ENCODE results near the gene FRMD5. TPM values are rescaled to one million over a fixed set of nuclear protein-coding genes. Genes with fewer than 3 reads are reported as not detected.

Gene FRMD5
- total RNA-seq, 1 donor from 2014 or later = 1.5 TPM

DNA sequence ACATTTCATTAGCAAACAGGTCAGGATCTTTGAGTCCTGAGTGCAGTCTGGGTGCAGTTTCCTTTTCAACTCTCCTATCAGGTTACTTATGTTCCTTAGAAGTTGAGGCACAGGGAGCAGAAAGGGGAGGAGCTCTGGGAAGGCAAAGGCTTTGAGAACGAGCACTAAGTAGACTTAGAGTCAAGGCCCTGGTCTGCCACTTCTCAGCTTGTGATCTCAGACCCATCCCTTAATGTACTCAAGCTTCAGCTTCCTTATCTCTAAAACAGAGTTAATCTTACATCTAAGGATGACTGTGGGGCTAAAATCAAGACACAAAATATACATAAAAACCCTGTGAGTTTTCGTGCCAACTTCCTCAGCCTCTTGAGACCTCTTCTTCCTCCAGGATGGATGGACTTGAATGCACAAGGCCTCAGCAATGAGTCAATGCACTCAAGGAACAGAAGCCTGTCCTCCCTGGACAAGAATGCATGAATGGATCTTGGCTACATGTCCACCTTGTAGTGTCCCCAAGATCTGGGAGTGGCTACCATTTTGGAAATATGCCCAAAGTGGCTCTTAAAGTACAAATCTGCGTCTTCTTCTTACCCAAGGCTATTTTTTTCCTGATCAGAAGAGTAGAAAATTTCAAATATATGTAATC, 263.2 kb downstream of the FRMD5 start:
- DNase-seq (ENCODE audit: low read depth in 2 of 2) = no peak

DNA sequence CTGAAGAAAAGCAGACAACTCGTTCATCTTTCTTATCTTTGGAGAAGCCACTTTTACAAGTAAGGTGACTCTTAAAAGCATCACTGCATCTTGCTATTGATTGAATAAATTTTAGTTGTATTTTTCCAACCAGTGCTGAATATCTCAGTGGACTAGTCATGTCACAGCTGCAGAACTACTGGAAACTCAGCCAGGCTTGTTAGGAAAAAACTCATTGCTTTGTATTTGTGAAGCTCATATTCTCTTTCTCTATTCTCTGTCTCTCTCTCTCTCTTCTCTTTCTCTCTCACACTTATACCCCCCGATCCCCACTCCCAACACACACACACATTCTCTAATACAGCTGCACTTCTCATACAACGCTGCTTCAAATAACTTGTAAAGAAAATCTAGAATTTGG, 264.0 kb downstream of the FRMD5 start:
- no peak for DNase-seq (ENCODE audit: low read depth in 2 of 2)

DNA sequence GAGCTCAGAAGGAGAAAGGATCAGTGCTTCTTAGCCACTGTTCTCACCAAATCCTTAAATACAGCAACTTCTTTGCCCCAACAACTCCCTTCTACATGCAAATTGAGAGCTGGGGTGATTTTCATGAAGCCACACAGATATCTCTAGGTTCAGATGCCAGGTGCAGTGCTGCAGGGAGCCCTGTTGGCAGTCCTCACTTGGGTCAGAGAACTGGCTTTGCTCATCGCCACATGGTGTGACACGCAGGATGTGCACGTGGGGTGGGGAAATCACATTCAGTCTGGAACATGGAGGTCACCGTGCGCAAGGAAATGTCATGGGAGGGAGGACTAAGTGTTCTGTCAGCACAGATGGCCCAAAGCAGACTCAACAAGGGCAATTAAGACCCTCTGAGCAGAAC, 264.5 kb downstream of the FRMD5 start:
- DNase-seq (ENCODE audit: low read depth in 2 of 2) = peak in 1 of 2 donors; percentile 21

DNA sequence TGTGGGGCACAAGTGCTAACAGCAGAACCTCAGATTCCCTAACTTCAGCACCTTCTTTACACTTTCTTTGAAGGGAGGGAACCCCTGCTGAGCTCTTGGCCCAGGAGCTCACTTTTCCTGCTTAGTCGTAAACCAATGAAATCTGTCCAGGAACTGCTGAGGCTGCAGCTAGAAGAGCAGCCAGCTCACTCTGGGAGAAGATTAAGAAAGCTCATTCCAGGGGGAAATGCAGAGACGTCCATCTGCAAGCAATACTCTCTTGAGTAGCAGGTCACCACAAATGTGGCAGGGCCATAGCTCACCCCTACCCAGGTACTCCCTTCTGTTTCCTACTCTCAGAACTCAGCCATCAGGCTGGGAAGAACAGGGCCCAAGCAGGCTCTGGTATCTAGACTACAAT, 265.0 kb downstream of the FRMD5 start:
- no peak for DNase-seq (ENCODE audit: low read depth in 2 of 2)

DNA sequence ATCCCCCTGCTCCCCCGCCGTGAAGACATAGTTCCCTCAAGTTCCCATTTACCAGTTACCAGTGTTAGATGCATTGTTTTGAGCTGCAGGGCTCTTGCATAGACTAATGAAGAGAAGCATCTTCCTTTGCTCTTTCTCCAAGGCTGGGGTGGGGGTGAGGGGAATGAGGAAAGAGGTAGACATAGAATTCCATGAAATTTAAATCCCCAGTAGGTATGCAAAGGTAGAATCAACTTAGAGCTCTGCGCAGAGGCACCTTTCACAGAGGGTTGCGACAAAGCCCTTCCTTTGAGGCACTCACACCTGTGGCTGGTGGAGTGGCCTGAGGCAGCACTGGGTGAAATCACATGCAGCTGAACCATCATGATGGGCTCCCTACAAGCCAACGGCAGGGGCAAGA, 266.9 kb downstream of the FRMD5 start:
- no peak for DNase-seq (ENCODE audit: low read depth in 2 of 2)

DNA sequence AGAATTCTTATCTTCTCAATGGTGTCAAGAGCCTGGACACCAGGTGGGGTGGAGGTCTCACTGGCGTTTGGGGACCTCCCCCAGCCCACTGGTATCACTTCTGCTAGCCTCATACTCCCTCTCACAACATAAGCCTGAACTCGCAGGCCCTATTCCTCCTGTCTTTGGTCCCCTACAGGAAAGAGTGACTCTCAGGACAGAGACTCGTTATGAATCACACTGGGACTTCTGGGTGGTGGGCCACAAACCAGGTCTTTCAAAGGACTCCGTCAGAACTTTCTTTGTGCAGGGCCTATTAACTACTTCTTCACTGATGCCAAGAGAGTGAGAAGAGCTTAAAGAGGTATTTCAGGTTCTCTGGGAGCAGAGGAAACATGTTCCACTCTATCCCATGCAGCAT, 267.9 kb downstream of the FRMD5 start:
- DNase-seq (ENCODE audit: low read depth in 2 of 2) = no peak

DNA sequence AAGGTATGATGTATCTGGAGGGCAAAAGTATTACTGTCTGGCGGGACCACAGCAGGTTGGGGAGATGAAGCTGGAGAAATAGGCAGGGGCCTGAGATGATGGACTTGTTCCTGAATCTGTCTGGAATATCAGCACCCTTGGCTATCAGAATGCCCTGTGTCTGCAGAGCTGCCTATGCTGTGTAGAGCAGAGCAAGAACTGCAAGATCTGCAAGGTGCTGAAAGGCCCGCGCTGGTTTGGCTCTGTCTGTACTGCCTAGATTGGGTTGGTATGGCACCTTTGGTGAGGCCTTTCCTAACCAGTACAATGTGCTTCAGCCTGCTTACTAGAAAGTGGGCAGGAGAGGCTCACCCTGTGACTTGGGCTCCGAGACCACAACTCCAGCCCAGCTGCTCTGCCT, 271.5 kb downstream of the FRMD5 start:
- DNase-seq (ENCODE audit: low read depth in 2 of 2) = no peak

DNA sequence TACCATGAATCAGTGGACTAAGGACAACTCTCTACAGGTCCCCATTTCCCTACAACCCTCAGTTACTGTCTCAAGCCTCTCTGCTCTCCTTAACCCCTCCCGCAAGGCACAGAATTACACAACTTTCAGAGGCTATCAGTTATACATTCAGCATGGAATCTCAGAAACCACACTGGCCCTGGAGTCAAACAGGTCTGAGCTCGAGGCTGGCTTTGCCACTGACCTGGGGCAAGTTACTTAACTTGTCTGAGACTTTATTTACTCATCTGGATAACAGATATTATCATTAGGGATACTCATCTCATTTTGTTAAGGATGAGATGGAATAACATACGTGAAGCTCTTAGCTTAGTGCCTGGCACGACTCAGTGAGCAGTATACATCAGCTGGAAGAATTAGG, 273.1 kb downstream of the FRMD5 start:
- DNase-seq (ENCODE audit: low read depth in 2 of 2) = no peak

DNA sequence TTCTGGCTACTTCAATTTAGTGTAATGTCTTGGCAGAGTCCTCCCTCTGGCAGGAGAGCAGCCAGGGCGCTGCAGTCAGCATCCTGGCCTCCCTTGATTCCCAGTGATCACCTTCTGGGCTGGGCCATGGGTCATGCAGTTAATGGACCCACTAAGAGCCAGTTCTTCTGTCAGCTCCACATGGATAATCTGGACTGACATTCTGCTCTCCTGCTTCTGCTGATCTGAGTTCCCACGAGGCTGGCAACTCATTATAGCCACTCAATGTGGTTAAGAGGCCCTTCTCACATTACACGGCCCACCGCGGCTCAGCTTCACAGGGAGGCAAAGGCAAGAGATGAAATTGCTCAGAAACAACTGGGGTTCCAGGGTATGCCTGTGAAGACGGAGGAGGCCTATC, 274.3 kb downstream of the FRMD5 start:
- no peak for DNase-seq (ENCODE audit: low read depth in 2 of 2)

DNA sequence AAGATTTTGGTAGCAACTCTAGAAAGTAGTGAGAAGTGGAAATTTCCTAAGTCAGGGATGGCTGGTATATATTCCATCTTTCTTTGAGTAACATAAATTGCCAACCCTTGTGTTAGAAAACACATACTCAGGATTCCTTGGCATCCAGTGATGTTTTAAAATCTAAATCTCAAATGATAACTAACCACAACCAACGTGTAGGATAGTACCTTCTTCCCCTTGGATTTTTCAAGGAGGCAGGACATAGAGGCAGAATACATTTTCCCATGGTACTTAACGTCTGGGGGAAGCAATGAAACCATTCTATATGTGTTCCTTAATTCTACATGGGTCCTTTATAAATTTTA, 274.8 kb downstream of the FRMD5 start:
- no peak for DNase-seq (ENCODE audit: low read depth in 2 of 2)

DNA sequence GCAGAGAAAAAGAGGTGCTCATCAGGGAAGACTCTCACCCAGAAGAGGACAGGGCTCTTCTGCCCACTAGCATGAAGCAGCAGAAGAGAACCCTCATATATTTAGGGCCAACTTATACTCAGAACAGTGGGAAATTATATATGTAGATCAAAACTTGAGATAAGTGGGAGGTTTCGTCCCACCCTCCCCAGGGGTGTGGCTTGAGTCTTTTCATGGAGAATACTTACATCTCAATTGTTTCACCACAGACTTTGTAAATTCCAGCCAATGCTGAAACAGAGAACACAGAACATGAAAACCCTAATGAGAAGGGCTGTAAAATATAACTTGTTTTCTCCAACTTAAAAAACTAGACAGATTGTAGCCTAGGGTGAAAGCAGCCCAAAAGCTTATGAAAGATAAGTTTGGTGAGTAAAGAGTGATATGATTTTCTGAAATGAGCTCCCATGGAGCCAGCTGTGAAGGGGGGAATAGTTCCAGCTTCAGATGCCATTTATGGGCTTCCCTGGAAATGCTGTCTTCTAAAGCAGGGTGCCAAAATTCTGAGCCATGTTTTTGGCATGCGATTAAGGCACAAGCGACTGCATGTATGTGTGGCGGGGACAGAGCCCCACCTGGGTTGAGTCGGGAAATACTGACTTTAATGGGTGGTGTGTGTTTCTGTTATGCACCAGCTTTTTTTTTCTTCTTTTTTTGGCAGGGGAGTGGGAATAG, 275.4 kb downstream of the FRMD5 start:
- no peak for DNase-seq (ENCODE audit: low read depth in 2 of 2)

DNA sequence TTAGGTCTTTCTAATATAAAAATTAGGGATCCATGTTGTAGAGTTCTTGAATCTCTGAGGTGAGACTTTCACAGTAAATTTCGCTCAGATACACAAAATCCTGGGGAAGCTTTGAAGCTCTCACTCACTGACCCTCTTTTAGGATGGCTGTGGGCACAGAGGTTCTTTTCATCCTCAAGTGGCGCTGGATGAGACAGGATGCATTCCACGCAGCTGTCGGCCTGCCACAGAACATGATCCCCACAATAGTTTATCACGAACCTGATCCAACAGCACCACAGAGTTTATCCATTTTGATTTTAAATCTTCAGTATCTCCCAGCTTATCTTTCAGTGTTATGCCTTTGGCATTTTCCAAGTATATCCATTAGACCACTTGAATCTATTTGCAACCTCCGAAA, 276.4 kb downstream of the FRMD5 start:
- no peak for DNase-seq (ENCODE audit: low read depth in 2 of 2)

DNA sequence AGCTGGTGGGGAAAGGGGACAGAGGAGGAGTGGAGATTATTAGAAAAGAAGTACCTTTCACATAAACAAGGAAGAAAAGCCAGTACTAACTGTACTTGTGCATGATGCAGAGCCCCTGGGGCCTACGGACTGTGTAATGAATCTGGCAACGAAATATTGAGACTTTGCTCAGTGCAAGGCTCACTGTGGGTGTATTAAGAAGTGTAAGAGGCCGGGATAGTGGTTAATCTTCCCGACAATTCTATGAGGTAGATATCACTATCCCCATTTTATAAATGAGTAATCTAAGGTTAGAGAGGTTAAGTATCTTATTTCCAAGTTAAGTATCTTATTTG, 278.8 kb downstream of the FRMD5 start:
- no peak for DNase-seq (ENCODE audit: low read depth in 2 of 2)

DNA sequence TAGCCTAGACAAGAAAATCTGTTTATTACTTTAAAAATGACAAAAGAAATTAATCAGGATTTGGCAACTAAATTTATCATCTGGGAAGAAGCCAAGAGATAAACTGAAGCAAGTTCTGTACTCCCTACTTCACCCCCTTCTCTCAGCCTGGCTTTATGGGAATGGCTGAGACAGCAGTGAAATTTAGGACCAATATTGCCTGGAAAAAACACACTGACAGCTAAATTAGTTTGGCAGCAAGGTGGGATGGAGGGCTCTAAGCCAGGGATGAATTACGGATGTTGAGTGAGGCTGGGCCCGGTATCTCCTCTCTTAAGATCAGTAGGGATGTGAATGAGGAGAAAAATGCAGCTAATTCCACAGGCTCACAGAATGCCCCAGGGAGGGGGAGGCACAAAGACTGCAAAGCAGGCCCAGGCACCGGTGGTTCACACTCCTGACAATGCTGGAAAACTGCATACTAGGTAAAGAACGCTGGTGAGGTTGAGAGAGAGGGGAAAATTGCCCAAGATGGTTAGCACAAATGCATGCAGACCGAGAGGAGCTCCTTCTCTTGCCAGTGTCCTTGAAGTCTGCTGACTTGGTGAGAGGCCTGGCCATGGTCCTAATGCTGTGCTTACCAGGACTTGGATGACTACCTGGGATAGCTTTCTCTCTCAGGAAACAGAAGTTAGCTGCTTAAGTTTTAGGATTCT, 279.3 kb downstream of the FRMD5 start:
- no peak for DNase-seq (ENCODE audit: low read depth in 2 of 2)

DNA sequence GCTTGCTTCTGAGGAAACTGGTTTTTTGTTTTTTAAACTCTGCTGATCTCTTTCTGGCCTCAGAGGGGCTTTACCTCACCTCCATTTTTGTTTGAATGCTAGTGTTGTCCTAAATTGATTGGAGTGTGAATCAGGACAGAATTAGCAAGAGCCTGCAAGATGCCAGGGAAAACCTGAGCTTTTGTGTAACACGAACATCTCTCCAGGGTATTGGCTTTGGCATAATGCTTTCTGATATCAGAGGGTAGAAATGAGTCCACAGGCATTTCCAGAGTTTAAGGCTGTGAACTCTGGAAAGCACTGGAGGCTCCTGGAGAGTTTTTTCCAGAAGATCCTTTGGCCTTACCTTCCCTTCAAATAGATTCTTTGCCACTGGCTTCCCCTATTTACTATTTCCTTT, 281.1 kb downstream of the FRMD5 start:
- peak in 1 of 2 donors; percentile 16 for DNase-seq (ENCODE audit: low read depth in 2 of 2)

DNA sequence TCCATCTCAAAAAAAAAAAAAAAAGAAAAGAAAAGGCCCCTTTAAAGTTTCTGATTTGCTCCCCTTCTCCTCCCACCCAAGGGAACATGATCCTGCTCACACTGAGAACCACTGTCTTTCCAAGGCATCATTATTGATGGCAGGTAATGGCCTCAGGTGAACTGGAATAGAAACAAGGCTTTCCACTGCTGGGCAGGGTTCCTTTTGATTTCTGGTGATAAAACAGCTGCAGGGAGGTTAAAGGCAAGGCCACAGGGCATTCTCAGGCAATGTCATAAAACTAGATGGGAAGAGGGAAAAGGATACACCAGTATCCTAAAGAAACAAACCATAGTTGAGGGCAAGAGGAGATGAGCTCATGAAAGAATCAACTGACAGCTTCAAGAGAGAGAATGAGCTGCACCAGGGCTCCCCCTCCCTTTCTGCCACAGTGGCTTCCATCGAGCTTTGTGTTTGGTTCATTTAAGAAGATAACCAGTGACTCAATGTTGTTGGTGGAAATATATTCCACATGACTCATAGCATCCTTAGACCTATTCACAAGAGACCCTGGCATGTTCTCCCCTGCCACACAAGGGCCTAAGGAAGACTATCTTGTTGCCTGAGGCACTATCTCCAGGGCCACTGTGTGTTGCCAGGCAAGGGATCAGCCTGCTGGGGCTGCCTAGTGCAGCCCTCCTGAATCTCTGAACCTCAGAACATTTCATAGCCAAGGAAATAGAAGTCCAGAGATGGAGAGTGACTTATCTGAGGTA, 281.9 kb downstream of the FRMD5 start:
- peak in 1 of 2 donors; percentile 97 for DNase-seq (ENCODE audit: low read depth in 2 of 2)

DNA sequence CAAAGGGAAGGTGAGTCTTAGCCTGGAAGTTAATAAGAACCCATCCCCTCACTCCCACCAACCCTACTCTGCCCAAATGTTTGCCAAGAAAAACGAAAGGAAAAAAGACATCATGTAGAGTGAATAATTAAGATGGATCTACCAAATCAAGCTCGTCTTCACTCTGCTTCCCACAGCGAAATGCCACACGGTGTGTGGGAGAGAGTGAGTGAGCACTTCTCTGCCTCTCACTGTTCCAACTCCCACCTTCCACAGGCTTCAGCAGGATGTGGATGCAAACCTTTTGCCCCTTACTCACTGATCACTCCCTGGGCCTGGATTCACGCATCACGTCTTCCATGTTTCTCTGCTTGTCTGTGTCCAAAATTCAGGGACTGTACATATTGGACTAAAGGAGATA, 282.9 kb downstream of the FRMD5 start:
- DNase-seq (ENCODE audit: low read depth in 2 of 2) = no peak

DNA sequence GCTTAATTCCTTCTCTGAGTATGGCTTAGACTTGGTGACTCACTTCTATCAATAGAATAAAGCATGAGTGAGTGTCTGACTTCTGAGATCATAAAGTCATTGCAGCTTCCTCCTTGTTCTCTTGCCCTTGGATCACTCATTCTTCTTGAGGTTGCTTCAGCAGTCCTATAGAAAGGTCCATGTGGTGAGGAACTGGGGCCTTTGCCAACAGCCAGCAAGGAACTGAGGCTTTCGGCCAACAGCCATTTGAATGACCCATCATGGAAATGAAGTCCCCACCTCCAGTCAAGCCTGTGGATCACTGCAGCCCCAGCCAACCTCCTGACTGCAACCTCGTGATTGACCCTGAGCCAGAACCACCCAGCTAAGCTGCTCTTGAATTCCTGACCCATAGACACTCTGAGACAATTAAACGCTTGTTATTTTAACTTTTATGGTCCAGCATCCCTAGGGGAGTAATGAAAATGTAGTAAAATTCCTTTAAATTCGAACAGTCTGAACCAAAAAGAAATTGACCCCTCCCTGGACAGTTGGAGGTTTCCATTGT, 283.8 kb downstream of the FRMD5 start:
- peak; percentile 43 to 85 for DNase-seq (ENCODE audit: low read depth in 2 of 2)

DNA sequence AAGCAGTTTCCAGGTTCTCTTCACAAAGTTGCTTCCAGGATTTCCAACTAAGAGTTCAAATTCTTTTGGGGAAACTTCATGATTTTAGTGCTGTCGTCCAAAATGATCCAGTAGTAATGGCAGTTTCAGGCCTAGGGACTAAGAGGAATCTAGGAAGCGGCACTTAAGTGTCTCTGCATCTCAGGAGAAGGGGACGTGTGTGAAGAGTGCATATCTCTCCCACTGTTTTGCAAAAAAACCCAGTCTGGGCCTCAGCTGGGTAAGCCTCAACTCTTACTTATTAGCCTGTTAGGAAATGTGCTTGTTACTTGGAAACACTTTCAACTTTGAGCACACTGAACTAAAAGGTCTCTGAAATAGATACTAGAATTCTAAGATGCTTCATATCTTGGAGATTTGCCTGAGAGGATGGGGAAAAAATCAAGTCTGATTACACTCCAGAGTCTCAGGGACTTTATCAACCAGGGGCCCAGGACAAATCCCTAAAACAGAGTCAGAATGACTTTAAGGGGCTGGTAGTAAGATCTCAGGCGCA, 286.5 kb downstream of the FRMD5 start:
- no peak for DNase-seq (ENCODE audit: low read depth in 2 of 2)

DNA sequence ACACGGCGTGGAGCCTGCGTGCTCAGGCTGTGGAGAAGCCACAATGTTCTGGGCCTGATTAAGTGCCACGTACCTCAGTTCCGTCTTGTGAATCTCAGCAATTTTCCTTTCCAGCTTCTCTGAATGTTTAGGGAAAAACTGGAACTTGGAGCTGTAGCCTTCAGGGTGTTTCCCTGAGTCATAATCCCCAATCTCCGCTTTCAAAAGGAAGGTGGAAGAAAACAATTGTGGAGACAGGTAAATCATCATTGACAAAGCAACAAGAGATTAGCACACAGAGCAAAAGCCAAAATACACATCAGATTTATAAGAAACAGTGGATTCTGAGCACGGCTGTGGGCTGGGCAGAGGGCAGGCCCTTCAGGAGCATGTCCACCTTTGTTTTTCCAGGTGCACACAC, 289.3 kb downstream of the FRMD5 start:
- DNase-seq (ENCODE audit: low read depth in 2 of 2) = no peak

DNA sequence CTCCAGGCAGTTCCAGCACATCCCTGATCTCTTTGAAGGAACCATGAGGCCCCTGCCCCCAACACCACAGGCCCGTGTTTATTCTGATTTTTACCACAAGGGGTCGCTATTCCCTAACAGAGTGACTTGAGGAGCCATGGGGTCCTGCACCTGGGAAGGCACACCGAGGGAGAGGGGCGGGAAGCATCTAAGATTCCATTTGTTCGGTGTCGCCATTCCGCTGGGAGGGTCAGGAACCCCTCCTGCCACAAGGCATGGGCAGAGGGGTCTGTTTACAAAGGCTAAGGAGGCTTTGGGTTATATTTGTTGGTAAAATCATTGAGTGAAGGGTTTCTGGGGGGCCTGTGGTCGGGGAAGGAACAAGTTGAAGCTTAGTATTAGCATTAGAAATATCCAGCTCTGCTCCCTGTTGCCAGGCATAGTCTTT, 291.2 kb downstream of the FRMD5 start:
- peak; percentile 47 to 67 for DNase-seq (ENCODE audit: low read depth in 2 of 2)

DNA sequence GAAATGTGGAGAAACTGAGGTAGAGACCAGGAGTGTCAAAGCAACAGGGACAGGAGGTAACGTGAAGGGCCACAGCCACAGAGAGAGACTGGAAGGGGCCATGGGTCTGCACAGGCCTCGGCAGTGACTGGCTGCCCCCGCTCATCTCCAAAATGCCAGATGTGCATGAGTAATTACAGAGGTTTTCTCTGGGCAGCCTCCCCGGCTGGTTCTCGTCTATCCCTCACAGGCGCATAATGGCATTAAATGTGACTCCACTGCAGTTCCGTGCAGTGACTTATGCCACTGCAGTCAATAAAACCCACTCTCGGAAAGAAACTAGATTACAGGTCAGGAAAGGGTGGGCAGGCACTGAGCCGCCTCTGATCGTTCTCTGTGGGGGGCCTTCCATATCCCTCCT, 293.6 kb downstream of the FRMD5 start:
- no peak for DNase-seq (ENCODE audit: low read depth in 2 of 2)
